ENCODE results near the gene FASTKD2. TPM values are rescaled to one million over a fixed set of nuclear protein-coding genes. Genes with fewer than 3 reads are reported as not detected.

FASTKD2 gene
- 47.7 and 80.9 TPM in 2 replicates for total RNA-seq

GRCh38 chr2:206765242-206766056, at the start of gene FASTKD2, which contains the start of gene MDH1B:
Gene FASTKD2, plus strand, starts transcription at chr2:206765606. Its CDS starts 1,088 bp downstream, at chr2:206766694.
Gene MDH1B, minus strand, starts transcription at chr2:206765328. Its CDS starts 57 bp downstream, at chr2:206765271.

DNA sequence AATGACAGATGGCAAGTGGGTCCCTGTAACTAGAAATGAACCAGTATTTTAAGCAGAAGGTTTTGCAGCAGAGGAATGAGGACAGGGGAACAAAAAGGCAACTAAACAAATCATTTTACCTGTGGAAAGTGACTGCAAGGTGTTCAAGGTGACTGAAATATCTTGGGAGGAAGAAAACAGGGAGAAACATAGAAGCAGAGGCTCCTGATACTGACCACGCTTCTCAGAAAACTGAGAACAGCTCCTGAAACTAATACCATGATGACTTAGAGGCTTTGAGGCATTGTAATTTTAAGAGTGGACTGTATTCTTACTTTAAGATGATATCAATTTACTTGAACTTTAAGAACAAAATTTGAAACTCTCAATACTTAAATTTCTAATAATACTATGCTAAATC, 47.1 kb upstream of the FASTKD2 start, which contains the start of gene DYTN:
Gene DYTN, minus strand, starts transcription at position 101 of the 400 bp plus-strand sequence. CDS start 117 bp downstream, outside the sequence.

Other genes with a start within 250 kb of the FASTKD2 start
- gene FAM237A, start 123.1 kb upstream of the FASTKD2 start, total RNA-seq, result not detected in 2 replicates
- gene DYTN, start 47.2 kb upstream of the FASTKD2 start, total RNA-seq, result not detected in 2 replicates
- under 0.01 and 0.61 TPM in 2 replicates for gene MDH1B, start 278 bp upstream of the FASTKD2 start, total RNA-seq
- 0.32 TPM in 1 of 2 replicates, not detected in the other for gene CPO, start 173.9 kb downstream of the FASTKD2 start, total RNA-seq

Data from epithelial cell of umbilical artery (primary cell).